C1 segment of cervical spinal cord (tissue), 14 donors: Measurements from ENCODE around the gene JAKMIP1.

ENCODE experiments used
- DNase-seq, 14 donors: peaks; one replicate each; lab custom pipeline; 2025; lab: John Stamatoyannopoulos, UW

The JAKMIP1 gene

DNA sequence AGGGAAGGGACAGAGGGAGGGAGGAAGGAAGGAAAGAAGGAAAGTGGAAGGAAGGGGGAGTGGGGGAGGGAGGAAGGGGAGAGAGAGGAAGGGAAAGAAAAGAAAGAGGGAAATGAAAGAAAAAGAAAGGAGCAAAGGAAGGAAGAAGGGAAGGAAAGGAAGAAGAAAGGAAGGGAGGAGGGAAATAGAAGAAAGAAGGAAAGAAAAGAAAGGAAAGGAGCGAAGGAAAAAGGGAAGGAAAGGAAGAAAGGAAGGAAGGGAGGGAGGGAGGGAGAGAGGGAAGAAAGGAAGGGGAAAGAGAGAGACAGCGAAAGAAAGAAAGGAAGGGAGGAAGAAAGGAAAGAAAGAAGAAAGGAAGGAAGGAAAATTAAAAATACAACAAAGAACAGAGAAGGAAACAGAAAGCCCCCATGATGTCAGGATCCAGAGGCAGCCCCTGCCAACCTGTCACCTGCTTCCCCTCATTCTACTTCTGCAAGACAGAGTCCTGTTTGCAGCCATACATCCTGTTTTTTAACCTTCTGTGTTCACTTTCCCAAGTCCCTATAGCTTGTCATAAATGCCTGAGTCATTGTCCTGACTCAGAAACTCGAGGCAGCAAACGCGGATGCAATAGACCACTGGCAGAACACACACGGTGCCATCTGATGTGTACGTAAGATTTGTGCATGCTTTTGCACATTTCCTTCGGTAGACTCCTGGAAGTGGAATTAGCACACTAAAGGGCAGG, 105.2 kb downstream of the JAKMIP1 start:
- DNase-seq: no peak

DNA sequence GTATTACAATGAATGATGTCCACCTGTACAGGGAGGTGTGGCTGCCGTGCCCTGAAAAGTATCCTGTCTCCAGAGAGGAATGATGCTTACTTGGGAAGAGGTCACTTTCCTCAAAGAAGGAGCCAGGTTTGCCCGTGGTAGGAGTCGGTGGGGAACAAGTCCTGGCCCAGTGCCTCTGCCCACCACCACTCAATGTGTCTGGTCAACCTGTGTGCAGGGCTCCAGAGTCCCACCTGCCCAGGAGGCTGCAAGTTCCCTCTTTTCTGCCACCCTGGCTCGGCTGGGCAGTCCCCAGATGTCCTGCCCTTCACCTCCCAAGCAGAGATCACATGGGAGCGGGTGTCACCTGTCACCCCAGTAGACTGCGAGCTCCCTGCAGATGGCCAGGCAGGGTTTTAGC, 106.7 kb downstream of the JAKMIP1 start:
- DNase-seq: no peak

DNA sequence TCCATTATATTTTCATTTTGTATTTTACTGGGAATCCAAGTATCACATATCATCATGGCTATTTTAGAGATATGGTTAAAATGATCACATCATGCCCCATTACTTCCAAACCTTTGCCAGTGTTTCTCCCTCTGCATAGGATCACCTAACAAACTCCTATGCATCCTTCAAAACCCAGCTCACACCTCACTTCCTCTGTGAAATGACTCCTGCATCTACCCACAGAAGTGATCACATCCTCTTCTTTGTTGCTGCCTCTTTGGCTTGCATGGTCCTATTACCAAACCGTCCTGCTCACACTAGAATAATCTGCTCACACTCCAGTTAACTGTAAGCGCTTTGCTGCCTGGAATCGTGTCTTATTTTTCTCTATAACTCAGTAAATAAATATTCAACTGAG, 107.4 kb downstream of the JAKMIP1 start:
- no peak for DNase-seq

DNA sequence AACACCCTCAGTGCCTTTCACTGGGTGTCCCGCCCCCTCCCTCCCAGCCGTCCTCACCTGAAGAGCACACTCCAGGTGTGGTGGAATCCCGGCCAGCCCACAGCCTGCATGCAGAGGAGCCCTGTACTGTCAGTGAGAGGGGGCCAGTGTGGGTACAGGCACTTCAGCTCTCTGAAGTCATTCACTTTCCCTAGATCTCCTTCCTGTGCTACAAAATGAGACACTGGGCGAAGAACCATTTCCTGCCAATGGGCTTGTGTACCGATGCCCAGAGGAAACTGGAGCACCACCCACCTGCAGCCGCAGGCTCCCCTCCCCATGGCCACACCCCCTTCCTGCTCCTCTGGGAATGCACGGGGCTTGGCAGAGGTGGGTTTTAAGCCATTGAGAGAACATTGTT, 108.2 kb downstream of the JAKMIP1 start:
- no peak for DNase-seq

DNA sequence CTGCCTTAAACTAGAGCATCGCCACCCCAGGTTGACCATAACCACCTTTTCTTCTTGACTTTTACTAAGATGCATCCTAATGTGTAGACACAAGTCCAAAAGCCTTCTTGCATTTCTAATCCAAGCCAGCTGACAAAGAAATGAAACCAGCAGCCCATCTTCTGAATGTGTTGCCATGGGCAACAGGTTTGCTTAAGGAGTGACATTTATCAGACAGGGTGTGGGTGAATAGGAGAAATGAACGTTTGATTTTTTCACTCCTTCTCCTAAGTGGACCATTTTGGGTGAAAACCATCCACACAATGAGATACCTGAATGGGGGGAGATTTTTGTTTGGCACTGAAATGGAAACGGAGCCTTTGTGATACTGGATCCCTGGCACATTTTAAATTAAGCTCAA, 109.4 kb downstream of the JAKMIP1 start:
- DNase-seq: no peak

DNA sequence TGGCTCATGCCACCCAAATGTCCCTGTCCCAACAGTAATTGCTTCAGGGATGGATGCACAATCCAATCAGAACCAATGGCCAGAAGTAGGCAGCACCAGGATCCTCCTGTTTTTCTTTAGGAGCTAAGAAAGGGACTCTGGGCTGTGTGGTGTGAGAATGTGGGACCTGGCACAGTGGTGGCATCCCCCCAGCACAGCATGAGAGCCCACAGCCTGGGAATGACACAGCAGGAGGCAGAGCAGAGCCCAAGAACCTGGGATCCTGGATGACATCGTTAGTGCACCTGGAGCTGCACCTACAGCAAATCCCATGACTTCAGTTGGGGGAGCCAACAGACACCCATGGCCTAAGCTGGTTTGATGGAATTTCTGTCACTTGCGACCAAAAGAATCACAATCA, 111.4 kb downstream of the JAKMIP1 start:
- no peak for DNase-seq

DNA sequence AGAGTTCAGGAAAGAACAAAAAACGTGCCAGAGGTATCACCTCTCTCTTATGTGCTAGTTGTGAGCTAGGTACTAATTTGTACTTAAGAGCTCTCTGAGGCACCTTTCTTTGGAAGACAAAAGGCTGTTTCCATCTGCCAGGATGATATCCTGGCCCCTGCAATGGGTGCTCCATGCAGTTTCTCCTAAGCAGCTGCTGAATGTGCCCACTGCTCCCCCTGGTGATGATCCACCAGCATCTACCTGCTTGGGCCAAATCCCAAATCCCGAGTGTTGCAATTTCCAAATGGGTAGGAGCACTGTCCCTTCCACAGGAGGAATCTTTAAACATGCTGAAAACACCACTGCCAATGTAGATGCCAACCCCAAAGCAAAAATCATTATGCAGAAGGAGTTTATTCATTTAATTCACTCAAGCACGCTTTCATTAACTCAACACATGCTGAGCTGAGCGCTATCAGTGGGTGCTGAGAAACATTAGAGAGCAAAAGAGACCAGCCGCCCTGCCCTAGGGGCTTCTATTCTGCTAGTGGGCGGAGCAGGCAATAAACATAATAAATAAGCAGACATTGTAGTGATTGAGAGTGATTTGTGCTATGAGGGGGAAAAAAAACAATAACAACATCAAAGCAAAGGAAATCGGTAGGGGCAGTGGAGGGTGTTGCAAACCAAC, 112.5 kb downstream of the JAKMIP1 start:
- DNase-seq: peak in 1 of 14 donors; percentile 4

DNA sequence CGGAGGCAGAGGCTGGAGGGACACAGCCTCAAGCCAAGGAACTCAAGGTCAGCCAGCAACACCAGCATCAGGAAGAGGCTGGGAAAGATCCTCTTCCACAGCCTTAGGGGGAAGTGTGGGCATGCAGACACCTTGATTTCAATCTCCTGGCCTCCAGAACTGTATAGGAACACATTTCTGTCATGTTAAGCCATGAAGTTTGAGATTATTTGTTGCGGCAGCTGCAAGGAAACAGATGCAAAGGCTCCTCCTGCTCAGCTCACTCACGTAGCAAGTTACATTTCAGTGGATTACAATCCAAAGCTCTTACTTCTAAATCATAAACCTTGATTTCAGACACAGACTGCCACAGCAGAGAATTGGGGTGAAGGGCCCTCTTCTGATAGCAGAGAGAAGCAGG, 113.5 kb downstream of the JAKMIP1 start:
- no peak for DNase-seq

DNA sequence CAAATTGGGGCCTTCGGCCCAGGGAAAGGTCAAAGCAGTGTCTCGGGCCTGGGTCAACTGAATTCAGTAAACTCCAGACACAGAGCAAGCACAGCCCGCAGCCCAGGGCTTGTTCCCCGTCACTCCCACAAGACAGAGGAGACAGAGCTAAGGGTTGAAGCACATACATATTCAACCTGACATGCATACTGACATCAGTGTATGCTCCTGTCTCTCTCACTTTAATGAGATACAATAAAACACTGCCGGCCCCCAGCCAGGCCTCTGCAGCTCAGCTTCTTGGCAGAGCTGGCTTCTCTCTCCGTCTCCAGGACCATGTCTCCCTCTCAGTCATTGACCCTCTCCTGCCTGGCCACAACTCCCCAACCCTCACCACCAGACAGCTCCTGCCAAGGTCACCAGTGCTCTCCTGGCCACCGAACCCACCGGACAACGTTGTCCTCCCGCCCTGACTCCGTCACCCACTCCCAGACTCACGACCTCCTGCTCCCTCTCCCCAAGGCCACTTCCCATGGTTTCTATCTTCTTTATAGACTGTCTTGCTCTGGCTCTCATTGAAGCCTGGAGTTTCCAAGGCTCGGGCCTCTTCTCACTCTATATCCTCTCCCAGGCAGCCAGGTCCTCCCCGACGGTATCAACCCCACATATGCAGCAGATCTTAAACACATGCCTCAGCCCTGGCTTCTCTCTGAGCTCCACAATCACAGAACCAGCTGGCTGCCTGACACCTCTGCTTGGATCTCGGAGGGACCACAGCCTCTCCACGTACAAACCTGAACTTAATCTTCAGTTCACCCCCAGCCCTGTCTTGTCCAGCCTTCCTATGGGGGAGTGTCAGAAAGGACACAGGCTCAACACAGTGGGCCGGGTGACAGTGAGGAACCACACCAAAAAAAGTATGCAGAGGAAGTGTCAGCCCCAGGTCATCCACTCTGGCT, 114.4 kb downstream of the JAKMIP1 start:
- peak in 1 of 14 donors; percentile 22 for DNase-seq

DNA sequence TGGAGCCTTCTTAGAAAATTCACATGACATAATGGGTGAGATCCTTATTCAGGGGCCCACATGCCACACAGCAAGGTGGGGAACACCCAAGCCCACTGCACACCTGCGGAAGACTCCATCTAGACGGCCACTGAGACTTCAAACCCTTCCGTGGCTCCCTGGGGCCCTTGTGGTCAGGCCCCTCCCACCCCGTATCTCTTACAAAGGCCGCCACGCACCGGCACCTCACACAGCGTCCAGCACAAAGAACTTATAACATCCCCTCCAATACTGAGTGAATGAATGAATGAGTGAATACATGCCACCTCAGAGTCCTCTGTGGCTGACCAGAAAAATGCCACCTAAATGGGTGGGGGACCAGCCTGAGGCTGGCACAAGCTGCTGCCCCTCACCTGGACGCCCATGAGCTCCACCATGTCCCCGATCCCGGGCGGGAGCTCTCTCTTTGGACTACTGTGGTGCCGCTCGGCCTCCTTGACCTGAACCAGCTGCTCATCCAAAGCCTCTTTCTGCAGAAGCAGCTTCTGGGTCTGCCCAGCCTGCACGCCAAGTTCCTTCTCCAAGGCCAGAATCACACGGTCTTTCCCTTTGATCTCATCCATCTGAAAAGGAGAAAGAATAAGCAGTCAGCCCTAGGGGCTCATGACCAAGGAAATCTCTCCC, 115.2 kb downstream of the JAKMIP1 start:
- DNase-seq: no peak

DNA sequence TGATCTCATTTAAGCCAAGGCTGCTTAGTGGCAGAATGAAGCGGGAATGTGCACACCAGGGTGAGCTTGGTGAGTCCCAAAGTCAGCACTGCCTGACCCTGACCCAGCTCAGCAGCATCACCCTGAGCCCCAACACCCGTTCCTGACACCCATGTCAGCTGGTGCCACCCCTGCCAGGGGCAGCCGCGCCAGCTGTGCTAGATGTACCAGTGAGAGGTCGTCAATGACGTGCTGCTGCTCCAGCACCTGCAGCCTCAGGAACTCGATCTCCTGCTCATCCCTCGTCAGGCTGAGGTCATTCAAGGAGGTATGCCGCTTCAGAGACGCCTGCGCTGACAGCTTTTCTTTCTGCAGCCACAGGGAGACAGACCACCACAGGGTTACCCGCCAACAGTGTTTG, 120.4 kb downstream of the JAKMIP1 start:
- no peak for DNase-seq

DNA sequence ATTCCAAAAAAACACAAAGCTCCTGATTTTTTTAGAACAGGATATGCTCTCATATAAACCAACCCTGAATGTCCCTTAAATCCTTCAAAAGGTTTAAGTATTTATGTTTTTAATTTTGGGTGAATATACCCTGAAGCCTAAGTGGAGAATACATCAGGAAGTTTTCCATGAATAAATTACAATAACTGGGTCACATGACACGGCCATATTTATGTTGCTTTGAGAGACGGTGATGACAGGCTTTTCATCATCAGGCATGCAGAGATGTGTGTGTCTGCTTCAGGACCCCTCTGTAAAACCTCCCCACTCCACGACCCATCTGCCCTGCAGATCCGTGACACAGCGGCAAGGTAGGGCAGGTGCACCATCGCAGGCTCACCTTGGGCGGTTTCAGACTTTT, 121.8 kb downstream of the JAKMIP1 start:
- no peak for DNase-seq

DNA sequence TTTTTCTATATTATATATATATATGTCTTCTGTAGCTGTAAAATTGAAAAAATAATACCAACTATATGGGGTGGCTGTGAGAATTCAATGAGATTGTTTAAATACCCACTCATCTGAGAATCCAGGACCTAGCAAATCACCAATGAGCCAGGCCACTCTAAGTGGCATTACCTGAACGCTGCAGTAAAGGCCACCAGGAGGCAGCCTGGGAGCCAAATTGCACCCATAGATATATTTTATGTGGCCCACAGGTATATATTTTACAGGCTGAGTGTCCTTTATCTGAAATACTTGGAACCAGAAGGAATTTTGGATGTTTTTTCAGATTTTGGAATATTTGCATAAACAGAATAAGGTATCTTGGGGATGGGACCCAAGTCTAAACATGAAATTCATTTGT, 124.0 kb downstream of the JAKMIP1 start:
- no peak for DNase-seq

DNA sequence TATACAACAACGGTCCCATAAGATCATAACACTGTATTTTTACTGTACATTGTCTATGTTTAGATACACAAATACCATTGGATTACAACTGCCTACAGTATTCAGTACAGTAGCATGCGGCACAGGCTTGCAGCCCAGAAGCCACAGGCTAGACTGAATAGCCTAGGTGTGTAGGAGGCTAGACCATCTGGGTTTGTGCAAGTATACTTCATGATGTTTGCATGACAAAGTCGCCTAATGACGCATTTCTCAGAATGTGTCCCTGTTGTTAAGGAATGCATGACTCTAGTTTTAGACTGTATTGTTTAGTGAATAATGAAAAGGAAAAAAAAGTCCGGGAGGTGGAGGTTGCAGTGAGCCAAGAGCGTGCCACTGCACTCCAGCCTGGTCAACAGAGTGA, 125.6 kb downstream of the JAKMIP1 start:
- DNase-seq: no peak

DNA sequence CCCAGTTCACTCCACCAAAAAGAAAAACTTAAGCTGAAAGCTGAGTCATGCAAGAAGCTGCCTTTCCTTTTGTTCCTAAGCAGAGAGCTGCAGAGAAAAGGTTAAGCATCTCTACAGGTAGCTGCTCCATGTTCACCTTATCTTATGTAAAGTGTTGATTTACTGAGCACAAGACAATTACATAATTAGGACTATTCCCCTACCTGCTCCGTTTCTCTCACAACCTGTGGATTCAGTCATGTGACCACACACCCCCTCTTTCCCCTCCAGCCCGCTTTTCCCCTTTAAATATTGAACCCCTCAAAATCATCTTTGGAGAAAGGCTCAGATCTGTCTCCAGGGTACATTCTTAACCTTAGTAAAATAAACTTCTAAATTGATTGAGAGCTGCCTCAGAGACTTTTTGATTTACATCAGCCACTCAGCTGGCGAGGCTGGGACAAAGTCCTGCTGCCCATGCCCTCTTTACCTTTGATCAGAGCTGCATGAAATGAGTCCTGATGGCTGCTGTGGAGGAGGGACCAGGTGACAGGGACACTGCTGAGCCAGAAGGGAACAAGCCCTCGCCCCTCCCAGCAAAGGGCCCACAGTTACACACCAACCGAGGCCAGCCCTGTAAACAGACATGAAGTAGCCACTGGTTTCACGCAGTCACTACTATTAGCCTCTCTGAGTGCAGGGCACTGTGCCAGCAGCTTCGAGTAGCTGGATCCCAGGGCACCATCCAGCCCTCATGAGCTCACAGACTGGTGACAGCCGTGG, 128.2 kb downstream of the JAKMIP1 start:
- DNase-seq: peak in 2 of 14 donors; percentile 13

DNA sequence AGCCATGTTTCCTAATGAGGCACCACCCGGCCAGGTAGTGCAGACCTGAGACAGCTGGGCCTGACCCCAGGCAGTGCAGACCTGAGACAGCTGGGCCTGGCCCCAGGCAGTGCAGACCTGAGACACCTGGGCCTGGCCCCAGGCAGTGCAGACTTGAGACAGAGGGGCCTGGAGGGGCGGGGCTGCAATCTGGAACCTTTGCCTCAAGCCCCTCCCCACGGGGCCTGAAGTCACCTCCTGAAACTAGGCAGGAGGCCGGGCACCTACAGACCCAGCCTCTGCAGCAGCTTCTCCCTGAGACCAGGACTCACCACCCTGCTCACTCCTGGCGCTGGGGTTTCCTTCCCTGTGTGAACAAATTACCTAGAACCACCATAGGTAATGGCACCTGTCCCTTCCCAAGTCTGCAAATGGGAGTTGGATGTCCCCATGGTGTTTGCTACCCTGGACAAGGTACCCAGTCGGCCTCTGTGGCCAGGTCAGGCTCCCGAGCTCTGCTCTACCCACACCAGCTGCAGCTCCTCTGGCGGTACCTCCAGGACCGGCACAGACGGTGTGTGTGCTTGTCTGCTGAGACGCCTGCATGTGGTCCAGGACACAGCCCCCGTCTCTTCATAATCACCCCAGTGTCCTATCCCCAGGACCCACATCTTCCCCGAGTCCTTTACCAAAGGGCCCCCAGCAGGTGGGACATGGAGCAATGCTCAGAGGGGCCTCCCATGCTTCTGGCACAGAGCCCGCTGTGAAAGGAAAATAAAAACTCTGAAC, 129.0 kb downstream of the JAKMIP1 start:
- no peak for DNase-seq

DNA sequence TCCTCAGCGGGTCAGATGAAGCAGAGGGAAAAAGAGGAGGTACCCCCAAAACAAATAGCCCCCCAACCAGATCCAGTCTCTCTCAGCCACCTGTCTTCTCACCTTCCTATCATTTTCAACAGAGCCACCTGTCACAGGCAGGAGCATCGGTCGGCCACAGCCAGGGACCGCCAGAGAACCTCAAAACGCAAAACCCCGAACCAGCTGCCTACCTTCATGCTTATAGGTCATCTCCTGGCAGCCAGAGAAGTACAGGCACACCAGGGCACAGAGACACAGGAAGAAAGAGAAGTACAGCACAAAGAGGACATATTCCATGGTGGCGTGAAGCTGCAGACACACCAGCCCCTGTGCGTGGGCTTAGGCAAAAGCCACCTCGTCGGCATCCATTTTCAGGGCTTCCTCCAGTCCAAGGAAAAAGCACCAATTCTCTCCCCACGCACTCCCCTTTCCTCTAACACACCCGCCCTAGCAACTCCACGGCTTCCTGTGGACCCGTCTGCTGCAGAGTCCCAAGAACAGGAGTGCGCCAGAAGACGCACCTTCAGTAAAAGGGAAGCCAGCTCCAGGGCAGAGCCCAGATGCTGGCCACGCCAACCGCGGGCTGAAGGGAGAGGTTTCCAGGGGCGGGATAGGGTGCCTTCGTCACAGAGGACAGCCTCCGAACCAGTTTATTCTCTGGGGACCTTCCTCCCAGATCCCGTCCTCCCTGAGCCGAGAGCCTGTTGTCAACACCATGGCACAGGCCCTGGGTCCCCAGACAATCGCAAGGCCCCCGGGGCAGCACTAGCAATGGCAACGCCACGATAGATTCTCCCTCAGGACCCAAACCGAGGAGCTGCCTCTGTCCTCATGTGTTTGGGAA, 130.3 kb downstream of the JAKMIP1 start:
- DNase-seq: no peak

DNA sequence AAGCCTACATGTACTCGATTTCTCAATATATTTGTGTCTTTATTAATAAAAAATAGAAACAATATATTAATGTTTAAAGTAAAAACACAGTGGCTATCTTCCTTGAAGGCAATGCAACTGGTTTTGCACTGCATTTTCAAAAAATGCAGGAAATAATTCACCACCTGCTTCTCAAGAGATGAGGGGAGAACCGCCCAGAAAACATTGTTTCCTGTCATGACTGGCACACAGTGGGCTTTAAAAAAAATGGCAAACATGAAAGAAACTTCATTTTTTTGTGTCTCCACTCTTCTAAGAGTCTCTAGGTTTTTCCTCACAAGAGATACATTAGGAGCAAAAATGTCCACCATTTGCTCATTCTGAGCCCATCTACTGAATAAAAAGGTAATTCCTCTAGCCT, 131.4 kb downstream of the JAKMIP1 start:
- no peak for DNase-seq

DNA sequence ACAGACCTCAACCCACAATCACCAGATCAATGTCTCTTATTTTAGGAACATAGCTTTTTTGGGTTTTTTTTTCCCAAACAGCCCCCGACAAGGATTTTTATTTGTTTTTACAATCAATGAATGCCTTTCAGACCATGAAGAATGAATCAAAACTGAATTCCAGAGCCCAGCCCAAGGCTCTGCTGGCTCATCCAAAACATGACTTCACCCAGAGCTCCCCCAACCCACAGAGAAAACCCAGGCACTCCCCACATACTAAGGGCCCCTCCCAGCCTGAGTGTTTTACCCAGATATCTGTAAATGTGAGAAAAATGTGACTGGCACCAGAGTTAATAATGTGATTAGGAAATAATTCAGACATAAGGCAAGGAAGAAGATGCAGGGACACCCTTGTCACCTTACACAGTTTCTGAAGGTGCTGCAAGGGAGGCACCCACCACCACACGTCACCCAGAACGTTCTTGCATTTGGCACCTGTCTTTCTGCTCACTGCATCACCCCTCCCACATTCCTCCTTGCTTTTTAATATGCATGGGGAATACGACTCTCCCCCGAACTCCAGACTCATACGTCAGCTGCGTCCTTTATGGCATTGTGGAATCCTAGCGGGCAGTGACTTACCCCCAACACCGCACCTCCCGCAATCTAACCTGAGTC, 134.3 kb downstream of the JAKMIP1 start:
- no peak for DNase-seq
